Measurements from ENCODE around the gene CLK3.

GRCh38 chr15:74656935-74657535 lies 41.4 kb downstream of the CLK3 start:
- TF ChIP-seq CTCF (conservative IDR thresholded peaks at IDR 0.05) (no peak), EZH2 (IDR thresholded peaks at IDR 0.05; ENCODE audit: low read depth) (no peak)
